GM23338 (cell line): Measurements from ENCODE around the gene TPRKB. TPM values are rescaled to one million over a fixed set of nuclear protein-coding genes. Genes with fewer than 3 reads are reported as not detected.
A peak's percentile ranks its signal among the peaks of the same experiment; 100 is the strongest.
"Not testable (repeated sequence)": the region's sequence is repeated elsewhere in the genome, so short reads cannot be mapped to it uniquely, and the experiment has no call there.

Source experiments
- ATAC-seq: fragments of 200-7000 bp; cut with Tn5 transposase; 3 replicates; pipeline ENCODE4 v1.9.1; 2020
- DNase-seq: peaks from one replicate; pipeline ENCODE4 v3.0.0-alpha.2; 2015; ENCODE audit warnings: low spot score
- H2AFZ ChIP-seq: fragments of 200-600 bp; sonication (generic); 2 replicates; pipeline ENCODE4 v1.8.0; 2016; ENCODE audit warnings: antibody characterized with exemption, mild to moderate bottlenecking, moderate library complexity
- H3F3A ChIP-seq: fragments of 200-600 bp; sonication (generic); replicated peaks from 2 replicates; pipeline ENCODE4 v1.8.0; 2017; ENCODE audit warnings: antibody characterized with exemption, mixed run types, low read depth
- H3K27ac ChIP-seq: fragments of 200-600 bp; sonication (generic); 2 replicates; pipeline ENCODE4 v1.6.1; 2016; ENCODE audit warnings: low read depth
- H3K27me3 ChIP-seq: fragments of 200-600 bp; sonication (generic); 2 replicates; pipeline ENCODE4 v1.8.0; 2016; ENCODE audit warnings: mild to moderate bottlenecking, mixed run types, moderate library complexity; ENCODE audit not compliant: insufficient read depth
- H3K36me3 ChIP-seq: fragments of 200-600 bp; sonication (generic); 2 replicates; pipeline ENCODE4 v1.8.0; 2016; ENCODE audit warnings: mild to moderate bottlenecking; ENCODE audit not compliant: insufficient read depth
- H3K4me1 ChIP-seq: fragments of 200-600 bp; sonication (generic); 2 replicates; pipeline ENCODE4 v1.8.0; 2016; ENCODE audit warnings: mild to moderate bottlenecking, moderate library complexity; ENCODE audit not compliant: insufficient read depth
- H3K4me2 ChIP-seq: fragments of 200-600 bp; sonication (generic); 2 replicates; pipeline ENCODE4 v1.7.1; 2017; ENCODE audit warnings: mixed run types
- H3K4me3 ChIP-seq: fragments of 200-600 bp; sonication (generic); 2 replicates; pipeline ENCODE4 v1.6.1; 2016; ENCODE audit warnings: mixed run types
- H3K79me2 ChIP-seq: fragments of 200-600 bp; sonication (generic); replicated peaks from 2 replicates; pipeline ENCODE4 v1.8.0; 2017; ENCODE audit warnings: mild to moderate bottlenecking; ENCODE audit not compliant: insufficient read depth
- H3K9me2 ChIP-seq: fragments of 200-600 bp; sonication (generic); 2 replicates; pipeline ENCODE4 v1.8.0; 2017; ENCODE audit not compliant: insufficient read depth
- H4K20me1 ChIP-seq: fragments of 200-600 bp; sonication (generic); replicated peaks from 2 replicates; pipeline ENCODE4 v1.8.0; 2017; ENCODE audit warnings: mild to moderate bottlenecking; ENCODE audit not compliant: insufficient read depth
- H3K27ac Mint-ChIP-seq: 2 replicates; pipeline ENCODE4 v1.8.0; 2020; ENCODE audit warnings: inconsistent platforms, mild to moderate bottlenecking, moderate library complexity, mixed read lengths
- H3K27me3 Mint-ChIP-seq: 3 replicates; pipeline ENCODE4 v1.8.0; 2022; ENCODE audit warnings: low read depth, mild to moderate bottlenecking, moderate library complexity, mixed read lengths, inconsistent platforms; ENCODE audit not compliant: insufficient read depth, poor library complexity
- H3K36me3 Mint-ChIP-seq: 3 replicates; pipeline ENCODE4 v1.8.0; 2021; ENCODE audit warnings: low read depth, mild to moderate bottlenecking, inconsistent platforms, moderate library complexity, mixed read lengths
- H3K4me1 Mint-ChIP-seq: 3 replicates; pipeline ENCODE4 v1.8.0; 2020; ENCODE audit warnings: mild to moderate bottlenecking, inconsistent platforms, mixed read lengths
- H3K4me3 Mint-ChIP-seq: 3 replicates; pipeline ENCODE4 v1.8.0; 2021; ENCODE audit warnings: moderate library complexity, mild to moderate bottlenecking, inconsistent platforms, mixed read lengths
- H3K9me3 Mint-ChIP-seq: 3 replicates; pipeline ENCODE4 v1.8.0; 2020; ENCODE audit warnings: moderate library complexity, mild to moderate bottlenecking, inconsistent platforms, mixed read lengths
- CREB1 ChIP-seq: fragments of 250-450 bp; sonication (Bioruptor Pico); IDR thresholded peaks from 2 replicates; pipeline ENCODE4 v1.5.0; 2020; ENCODE audit warnings: low read depth, mild to moderate bottlenecking, moderate library complexity
- ZNF462 ChIP-seq: fragments of 250-450 bp; sonication (Bioruptor Pico); IDR thresholded peaks from 2 replicates; pipeline ENCODE4 v1.5.0; 2020; ENCODE audit warnings: mild to moderate bottlenecking, moderate library complexity
- polyA plus RNA-seq: library from polyadenylated mRNA; unstranded; fragments of >200 nt; fragmentation: Nextera tagmentation; extraction: Ambion mirVana; gene quantifications from 2 replicates; pipeline ENCODE4 v1.2.1, GENCODE V29; 2016
- total RNA-seq: library from RNA; depleted of rRNA; stranded (reverse); fragments of >200 nt; shearing (Covaris generic); gene quantifications from 2 replicates; pipeline ENCODE4 v1.2.3, GENCODE V29; 2014

TPRKB gene
- total and polyA plus RNA-seq, 2 experiments from 2014 or later, result 31.2 to 186 TPM

GRCh38 chr2:73779467-73780236 is 42.5 kb upstream of the TPRKB start, which contains the start of gene DUSP11 (continued):
- no peak for TF ChIP-seq ZNF462 (CRISPR knock-in tag)
- TF ChIP-seq CREB1, result peak; percentile 65; the same call in 1 of the 2 replicates

DNA sequence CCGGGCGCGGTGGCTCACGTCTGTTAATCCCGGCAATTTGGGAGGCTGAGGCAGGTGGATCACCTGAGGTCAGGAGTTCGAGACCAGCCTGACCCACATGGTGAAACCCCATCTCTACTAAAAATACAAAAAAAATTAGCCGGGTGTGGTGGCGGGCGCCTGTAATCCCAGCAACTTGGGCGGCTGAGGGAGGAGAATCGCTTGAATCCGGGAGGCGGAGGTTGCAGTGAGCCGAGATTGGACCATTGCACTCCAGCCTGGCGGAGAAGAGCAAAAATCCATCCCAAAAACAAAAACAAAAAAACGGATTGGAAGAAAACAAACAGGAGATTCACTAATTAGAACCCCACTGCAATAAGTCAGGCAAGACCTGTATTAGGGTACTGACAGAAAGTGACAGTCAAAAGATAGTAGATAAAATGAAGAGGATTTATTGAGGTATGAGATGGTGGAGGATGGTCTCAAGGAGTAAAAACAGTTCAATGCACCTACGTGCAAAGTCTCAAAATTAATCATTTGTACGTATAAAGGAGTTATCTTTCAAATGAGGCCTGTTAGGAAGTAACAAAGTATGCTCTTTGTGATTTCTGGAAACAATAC is 41.8 kb upstream of the TPRKB start:
- Mint-ChIP-seq H3K36me3 (peaks cover 31% of the 10 kb centered on the region), H3K4me3 (peak overlapping the region; percentile 99)
- not testable (repeated sequence) for H3K9me3 Mint-ChIP-seq, H3K9me2 ChIP-seq, H3K27me3 Mint-ChIP-seq, DNase-seq, ATAC-seq, H3K4me1 Mint-ChIP-seq, H3K27ac ChIP-seq, H3K27ac Mint-ChIP-seq, H3F3A ChIP-seq, H3K4me1 ChIP-seq, H3K27me3 ChIP-seq, H4K20me1 ChIP-seq
- Histone ChIP-seq H3K79me2 (peaks cover 17% of the 10 kb centered on the region), H3K4me2 (peak overlapping the region; percentile 89), H3K4me3 (peak overlapping the region; percentile 87), H3K36me3 (peaks cover 18% of the 10 kb centered on the region; the same call in 1 of the 2 replicates), H2AFZ (peak overlapping the region; percentile 83)
